ENCODE measurements around the gene MSX1. TPM values are rescaled to one million over a fixed set of nuclear protein-coding genes. Genes with fewer than 3 reads are reported as not detected.

The MSX1 gene
- total RNA-seq, 1 donor from 2014 or later: 2.3 TPM

GRCh38 chr4:4840351-4840750 lies 19.1 kb upstream of the MSX1 start:
- no peak for DNase-seq (ENCODE audit: low read depth in 2 of 2)

GRCh38 chr4:4841156-4841555 lies 18.3 kb upstream of the MSX1 start:
- no peak for DNase-seq (ENCODE audit: low read depth in 2 of 2)

- DNase-seq (ENCODE audit: low read depth in 2 of 2): no peak
These were observed 16.7 kb upstream of the MSX1 start for GRCh38 chr4:4842476-4843441.

- DNase-seq (ENCODE audit: low read depth in 2 of 2): no peak
These were observed 15.7 kb upstream of the MSX1 start for GRCh38 chr4:4843635-4844291.

- DNase-seq (ENCODE audit: low read depth in 2 of 2): no peak
These were observed 14.4 kb upstream of the MSX1 start for GRCh38 chr4:4845027-4845426.

- no peak for DNase-seq (ENCODE audit: low read depth in 2 of 2)
These were observed 12.5 kb upstream of the MSX1 start for GRCh38 chr4:4847011-4847410.

- DNase-seq (ENCODE audit: low read depth in 2 of 2): no peak
These were observed 10.9 kb upstream of the MSX1 start for GRCh38 chr4:4848540-4848939.

- DNase-seq (ENCODE audit: low read depth in 2 of 2): no peak
These were observed 10.4 kb upstream of the MSX1 start for GRCh38 chr4:4849106-4849505.

- DNase-seq (ENCODE audit: low read depth in 2 of 2): no peak
These were observed 9.8 kb upstream of the MSX1 start for GRCh38 chr4:4849524-4850193.

- DNase-seq (ENCODE audit: low read depth in 2 of 2): no peak
These were observed 8.4 kb upstream of the MSX1 start for GRCh38 chr4:4851081-4851480.

- no peak for DNase-seq (ENCODE audit: low read depth in 2 of 2)
These were observed 7.6 kb upstream of the MSX1 start for GRCh38 chr4:4851906-4852305.

GRCh38 chr4:4852591-4853362 lies 6.7 kb upstream of the MSX1 start:
- DNase-seq (ENCODE audit: low read depth in 2 of 2): peak in 1 of 2 donors; percentile 28

GRCh38 chr4:4853371-4853823 lies 6.1 kb upstream of the MSX1 start:
- DNase-seq (ENCODE audit: low read depth in 2 of 2): no peak

- DNase-seq (ENCODE audit: low read depth in 2 of 2): no peak
These were observed 5.4 kb upstream of the MSX1 start for GRCh38 chr4:4853921-4854648.

GRCh38 chr4:4854649-4855295 lies 4.7 kb upstream of the MSX1 start:
- DNase-seq (ENCODE audit: low read depth in 2 of 2): no peak

- DNase-seq (ENCODE audit: low read depth in 2 of 2): no peak
These were observed 4.0 kb upstream of the MSX1 start for GRCh38 chr4:4855301-4856070.

- peak in 1 of 2 donors; percentile 22 for DNase-seq (ENCODE audit: low read depth in 2 of 2)
These were observed 3.1 kb upstream of the MSX1 start for GRCh38 chr4:4856071-4857000.

Data from dermis microvascular lymphatic vessel endothelial cell (primary cell).